Fibroblast of skin of back (primary cell): ENCODE data around the gene ANKFN1.

Experiments
- DNase-seq: peaks from one replicate; pipeline ENCODE4 v3.0.0-alpha.2; 2013

ANKFN1 gene

DNA sequence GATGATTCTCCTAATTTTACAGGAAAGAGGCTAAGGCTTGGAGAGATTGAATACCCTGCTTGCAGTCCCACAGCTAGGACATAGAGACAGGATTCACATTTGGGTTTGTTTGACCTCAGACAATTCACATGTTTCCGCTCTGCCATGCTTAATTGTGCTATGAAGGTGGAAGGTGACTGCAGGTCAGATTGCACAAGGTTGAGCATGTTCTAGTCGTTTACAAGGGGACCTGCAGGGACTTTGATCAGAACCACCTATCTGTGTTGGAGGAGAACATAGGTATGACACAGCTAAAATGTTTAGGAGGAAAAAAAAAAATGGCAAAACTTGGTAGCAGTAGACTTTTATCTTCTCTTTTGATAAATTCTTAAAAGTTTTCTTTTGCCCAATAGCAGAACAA lies 4.9 kb upstream of the ANKFN1 start:
- DNase-seq, result no peak

DNA sequence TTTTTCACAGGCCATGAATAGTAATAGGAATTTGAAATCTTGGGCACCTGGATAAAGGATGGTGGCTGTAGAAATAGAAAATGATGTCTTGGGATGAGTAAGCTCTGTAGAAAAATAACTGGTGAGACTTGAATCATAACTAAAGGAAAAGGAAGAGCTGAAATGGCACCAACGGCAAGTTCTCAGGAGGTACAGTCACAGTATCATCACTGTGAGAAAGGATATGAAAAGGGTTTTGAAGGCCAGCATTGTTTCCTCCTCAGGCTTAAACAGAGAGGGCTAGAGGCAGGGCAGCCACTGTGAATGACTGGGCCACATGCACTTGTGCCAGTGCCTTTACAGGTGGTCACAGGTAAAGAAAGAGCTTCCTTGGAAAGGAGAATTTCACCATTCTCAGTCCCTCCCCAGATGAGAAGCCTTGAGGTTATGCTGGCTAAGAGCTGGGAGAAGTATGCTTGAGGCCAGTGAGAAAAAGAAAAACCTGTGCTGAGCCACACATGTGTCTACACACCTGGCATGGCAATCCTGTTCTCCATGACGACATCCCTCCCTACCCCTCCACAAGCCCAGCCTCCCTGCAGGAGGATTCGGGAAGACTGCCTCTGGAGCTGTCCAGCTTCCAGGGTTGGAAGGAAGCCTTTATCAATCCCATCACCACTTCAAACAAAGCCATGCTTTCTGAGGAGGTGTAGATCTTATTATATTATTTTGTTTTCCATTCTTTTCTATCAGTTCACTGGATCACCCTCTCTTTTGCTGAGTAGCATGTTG lies 3.8 kb upstream of the ANKFN1 start:
- no peak for DNase-seq

DNA sequence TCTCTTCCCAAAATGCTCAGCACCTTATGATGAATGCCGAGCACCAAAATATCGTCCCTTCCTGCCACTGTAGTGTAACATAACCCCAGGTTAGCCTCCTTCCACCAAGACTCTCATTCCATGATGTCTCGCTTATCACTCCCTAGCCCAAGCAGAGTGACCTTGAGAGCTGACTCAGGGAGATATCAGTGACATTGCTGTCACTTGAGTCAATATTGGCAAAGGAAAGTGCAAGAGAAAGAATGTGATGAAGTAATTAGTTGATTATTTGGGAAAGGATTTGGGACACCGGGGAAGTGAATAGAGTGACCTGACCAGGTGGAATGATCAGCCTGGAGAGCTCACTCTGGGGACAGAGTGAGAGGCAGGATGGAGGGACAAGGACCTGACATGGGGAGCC lies 2.6 kb upstream of the ANKFN1 start:
- DNase-seq, result peak; percentile 28

DNA sequence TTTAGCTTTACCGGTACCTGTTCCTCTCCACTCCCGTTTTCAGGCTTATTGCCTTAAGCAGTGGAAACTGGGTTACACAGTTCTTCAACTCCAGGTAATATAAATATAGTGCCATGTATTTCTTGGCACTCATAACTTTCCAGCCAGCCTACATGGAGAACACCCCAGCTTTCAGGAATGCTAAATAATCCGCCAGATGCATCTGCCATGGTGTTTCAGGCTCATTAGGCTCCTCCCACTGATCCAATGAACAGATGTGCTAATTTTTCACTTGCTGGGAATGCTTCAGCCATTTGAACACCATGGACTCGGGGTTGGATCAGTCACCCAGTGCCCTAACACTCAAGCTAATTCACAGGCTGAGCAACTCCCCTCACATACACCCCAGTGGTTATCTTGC lies 4.6 kb downstream of the ANKFN1 start:
- DNase-seq, result no peak

DNA sequence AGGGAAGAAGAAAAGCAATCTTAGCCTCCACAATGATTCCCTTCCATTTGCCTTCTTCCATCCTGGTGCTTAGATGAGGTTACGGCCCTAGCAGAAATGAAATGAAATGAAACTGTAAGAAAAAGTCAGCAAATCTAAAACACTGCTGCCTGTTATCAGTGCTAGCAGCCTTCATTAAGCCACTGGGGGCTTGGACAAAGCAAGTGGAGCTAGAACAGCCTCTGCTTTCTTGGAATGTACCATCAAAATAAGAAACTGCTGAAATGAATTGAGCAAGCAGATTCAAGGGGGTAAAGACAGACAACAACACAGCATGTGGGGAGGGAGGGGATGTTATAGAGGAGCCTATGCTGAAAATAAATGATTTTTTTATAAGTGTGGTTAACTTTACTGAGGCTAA lies 5.1 kb downstream of the ANKFN1 start:
- DNase-seq, result no peak

DNA sequence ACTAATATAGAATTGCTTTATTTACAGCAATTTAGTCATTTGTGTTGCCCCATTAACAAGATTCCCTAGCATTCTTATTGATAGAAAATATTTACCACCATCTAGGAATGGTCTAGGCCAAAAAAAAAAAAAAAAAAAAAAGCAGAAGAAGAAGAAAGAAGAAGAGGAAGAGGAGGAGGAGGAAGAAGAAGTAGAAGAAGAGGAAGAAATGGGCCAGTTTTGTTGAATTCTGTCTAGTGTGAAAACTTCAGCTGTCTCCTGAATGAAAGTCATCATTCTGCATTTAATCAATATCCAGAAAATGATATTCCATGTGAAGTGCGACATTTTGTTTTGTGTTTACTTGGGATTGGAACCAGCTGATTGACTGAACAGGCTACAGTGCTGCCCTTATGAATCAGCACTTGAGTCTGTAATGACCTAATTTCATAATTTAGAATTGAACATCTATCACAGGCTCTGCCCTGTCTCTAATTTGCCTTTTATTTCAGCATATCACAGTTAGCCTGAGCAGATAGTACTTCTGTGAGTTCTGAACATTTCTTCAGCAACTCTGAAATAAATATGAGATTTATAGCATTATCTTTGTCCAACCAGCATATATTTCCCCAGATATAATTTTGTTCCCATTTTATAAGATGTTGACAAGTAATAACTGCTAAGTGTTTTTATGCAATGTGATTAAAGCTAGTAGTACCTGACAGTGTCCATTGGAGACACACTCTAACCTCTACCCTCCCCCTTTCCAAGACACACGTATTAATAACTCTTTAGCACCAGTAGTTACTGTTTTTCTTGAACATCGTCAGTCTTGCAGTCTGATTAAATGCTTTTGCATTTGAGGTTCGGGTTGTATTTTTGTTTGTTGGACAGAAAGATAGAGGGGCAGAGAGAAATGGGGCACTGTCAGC lies 5.9 kb downstream of the ANKFN1 start:
- DNase-seq, result no peak

DNA sequence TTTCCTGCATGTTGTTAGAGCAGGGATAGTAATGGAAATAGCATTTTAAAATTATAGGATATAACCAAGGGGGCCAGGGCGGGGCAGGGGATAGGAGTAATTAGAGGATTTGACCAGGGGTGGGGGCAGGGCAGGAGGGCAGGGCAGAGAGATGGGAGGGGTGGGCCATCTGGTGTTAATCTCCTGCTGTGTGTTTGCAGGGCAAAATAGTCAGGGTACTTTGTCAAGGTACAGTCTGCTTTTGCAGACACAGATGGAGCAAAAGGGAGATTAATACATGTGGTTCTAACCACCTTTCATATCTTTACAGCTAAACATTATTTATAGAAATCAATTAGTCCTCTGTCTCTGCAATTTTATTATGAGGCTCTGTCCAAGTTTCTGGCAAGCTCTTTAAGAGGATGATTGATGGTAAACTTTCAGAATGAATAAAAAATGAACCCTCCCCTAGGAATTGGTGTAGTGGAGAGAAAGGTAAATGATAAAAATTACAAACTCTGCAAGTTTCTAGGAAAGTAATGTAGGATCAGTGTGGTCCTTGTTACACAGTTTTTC lies 6.6 kb downstream of the ANKFN1 start:
- DNase-seq, result no peak

DNA sequence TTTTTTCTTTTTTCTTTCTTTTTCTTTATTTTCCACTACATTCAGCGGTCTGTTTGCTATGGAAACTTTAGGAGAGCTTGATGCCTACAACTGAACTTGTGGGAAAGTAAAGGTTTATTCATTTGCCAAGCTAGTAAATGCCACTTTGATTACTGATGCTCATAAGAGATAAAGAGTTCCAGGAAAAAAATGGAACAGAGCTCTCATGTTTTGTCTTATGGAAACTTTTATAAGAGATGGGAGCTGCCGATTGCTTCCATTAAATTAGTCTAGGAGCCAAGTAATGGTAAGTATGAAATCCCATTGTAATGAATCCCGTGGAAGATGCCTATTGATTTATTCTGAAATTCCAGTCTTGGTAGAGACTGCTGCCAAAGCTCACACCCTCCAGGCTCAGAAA lies 7.1 kb downstream of the ANKFN1 start:
- no peak for DNase-seq

DNA sequence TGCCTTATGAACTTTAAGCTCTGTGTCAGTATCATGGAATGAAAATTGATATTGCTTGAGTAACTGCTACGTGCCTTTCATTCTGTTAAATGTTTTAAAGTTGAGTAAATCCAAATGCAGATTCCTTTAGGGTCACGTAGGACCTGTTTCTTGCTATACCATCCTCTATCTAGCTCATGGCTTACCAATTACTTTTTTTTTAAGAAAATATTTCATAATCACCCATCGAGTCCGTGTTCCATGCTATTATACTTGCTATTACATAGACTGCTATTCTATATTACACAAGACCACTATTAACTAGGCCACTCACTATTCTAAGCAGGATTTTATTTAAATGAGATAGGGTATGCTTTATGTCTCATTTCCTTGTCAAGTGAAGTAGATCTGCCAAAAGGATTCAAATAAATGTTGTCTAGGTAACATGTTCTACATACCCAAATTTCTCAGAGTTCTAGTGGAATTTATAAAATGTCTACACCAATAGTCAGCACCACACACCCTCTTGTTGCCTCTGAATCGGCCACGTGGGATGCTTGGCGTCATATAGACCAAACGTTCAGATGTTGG lies 11.9 kb downstream of the ANKFN1 start:
- peak; percentile 44 for DNase-seq

DNA sequence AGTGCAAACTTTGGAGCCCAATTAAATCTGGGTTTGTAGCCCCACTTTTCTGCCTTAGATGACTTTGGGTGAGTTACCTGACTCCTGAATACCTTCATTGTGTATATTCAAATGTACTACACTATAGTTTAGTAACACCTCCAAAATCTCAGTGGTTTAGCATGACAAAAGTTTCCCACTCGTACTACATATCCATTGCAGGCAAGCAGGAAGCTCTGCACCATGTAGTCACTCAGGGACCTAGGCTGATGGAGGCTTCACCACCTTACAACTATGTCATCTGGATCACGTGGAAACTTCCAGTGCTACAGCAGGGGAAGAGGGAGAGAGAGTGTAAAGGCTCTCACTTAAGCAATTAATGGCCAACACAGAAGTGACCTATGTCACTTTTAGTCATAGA lies 14.2 kb downstream of the ANKFN1 start:
- DNase-seq, result no peak

DNA sequence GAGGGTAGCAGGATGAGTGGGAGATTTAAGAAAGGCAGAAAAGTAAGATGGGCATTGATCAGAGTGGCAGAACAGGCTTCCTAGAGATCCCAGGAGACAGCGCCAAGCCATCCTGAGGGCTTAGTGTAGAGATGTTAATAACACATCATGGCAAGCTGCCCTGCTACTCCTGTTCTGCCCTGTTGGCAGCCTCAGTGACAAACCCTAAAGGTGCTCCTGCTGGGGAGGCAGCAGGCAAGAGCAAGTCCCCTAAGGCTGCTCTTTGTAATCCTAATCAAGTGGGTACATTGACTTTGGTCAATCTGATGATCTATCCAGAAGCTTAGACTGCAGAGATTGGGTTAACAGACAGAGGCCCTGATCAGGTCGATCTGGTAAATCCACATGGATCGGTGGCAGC lies 16.3 kb downstream of the ANKFN1 start:
- DNase-seq, result no peak

DNA sequence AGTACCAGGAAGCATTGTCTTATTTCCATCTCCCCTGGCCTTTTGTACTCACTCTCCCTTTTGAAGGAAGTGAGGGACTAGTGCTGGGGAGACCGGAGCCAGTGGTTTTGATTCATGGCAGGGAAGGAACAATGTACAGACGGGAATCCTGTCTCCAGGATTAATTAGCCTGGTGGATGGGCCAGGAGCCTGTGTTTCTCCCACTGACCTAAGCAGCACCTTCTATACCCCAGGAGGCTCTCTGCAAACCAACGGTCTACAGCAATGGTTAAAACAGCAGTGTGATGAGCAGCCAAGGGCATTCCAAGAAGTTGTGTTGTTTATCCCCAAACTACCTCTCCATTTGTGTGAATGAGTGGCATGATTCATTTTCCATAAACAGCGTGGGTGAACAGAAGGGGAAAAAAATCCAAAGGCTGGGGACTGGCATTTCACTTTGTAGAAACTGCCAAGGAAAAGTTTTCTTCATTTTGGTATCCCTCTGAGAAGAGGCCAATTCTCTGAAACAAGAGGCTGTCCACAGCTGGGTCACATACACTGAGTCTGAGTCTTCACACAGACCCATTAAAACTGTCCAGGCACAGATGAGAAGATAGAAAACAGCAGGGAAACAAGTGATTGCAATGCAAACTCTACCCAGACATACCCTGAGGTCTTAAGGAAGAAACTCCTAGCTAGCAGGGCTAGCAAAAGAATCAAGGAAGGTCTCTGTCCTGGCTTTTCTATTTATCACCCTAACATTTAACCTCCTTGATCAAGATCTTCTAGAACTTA lies 18.1 kb downstream of the ANKFN1 start:
- no peak for DNase-seq

DNA sequence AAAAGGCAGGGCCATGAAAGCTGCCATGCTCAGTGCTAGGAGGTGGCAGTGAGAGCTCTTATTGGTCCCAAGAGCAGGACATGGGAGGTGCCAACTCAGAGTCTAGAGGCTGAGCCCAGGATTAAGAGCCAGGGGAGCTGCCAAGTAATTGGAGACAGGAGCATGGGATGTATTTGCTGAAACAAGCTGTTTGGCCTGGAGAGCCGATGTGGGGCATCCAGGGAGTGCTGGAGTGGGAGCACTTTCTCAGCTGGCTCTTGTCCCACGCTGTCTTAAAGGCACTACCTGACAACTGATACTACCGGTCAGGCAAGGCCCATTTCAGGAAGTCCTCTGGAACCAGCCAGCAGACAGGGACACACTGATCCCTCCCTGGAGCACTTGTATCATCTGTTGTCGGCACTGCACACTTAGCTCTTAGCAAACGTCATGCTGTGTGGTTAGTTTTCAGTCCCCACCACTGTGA lies 19.3 kb downstream of the ANKFN1 start:
- peak; percentile 15 for DNase-seq

DNA sequence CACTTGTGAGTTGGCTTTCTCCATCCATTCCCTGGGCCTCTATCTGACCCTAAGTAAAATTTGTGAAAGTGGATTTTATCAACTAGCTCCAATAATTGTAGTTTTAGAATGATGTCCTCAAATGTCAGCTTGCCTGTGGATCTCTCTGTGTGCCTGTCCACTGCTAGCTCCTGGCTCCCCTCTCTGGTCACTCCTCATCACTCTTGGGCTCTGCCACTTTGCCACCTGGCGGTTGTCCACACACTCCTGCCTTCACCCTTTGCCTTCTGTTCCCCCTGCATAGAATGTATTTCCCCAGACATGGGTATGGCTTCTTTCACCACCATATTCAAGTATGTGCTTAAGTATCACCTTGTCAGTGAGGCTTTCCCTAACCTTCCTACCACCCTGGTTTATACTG lies 19.8 kb downstream of the ANKFN1 start:
- no peak for DNase-seq

DNA sequence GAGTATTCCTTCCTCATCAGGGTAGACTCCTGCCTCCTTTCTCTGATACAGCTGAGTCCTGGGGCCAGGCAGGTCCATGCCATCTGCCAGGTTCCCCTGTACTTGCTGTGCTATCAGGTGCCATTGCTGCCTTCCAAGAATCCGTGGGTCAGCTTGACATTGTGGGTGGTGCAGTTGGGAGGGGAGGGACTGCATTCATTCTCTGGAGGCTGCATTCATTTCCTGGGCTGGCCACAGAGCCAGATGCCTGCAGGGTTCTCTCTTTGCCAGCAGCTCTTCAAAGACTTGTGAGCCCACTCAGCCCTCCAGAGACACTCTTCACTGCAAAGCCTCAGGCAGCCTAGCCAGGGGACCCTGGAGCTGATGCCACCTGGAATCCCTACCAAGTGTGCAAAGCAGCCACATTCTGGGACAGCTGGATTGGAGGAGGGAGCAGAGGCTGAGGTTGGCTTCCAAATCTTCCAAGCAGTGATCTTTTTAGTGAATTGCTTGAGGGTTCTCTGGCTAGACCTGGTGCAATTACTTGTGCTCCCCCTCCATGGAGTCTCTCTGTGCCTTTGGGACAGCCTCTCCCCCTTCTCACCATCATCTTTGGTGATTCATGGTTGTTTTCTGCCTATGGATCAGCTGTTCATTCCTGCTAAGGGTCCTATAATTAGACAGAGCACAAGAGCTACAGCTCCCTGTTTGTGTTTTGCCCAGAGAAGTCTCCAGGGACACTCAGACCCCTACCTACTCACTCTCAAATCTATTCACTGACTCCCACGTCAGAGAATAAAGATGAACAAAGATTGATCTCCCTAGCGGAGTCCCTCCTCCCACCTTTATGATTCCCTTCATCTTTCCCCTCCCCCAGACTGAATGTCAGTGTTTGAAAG lies 20.9 kb downstream of the ANKFN1 start:
- peak; percentile 30 for DNase-seq

DNA sequence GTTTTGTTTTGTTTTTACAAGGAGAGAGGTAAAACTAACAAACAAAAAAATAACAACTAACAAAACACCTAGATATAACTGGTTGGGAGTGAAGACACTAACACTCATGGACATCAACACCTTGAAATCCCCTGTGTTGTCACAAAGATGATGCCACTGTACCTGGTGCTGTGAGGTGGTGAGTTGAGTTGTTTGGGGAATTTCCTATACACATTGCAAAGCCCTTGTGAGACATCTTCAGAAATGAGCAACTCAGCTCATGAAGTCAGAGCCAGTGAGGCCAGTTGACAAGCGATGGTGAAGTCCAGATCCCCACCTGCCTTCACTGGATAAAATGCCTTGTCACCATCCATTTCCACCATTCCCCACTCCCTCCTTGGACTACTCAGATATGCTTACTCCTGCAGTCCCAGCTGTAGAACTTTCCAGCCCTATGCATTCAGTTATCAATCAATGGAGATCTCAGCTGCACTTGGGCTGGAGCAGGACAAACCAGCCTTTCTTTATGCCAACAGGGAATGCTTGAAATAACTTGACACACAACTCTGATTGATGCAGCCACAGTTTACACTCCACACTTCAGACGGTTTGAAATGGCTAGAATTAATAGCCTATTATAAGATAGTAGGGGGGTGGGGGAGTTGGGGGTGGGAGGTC lies 22.2 kb downstream of the ANKFN1 start:
- no peak for DNase-seq

DNA sequence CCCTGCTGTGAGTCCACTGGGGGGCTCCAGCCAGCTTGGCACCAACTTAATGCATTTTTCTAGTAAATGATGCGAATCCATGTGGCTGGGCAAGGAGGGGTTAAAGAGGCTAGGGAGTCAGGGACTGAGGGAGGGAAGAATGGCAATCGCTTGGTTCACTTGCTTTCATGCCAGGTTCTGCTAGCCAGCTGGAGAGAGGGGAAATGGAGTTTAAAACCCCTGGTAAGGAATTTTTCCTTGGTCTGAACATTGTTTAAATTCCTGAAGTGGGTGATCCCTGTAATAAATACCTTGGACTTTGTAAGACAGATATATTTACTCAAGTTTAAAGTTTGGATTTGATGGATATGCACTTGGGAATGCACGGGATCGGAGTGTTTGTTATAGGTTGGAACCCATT lies 22.8 kb downstream of the ANKFN1 start:
- peak; percentile 80 for DNase-seq

DNA sequence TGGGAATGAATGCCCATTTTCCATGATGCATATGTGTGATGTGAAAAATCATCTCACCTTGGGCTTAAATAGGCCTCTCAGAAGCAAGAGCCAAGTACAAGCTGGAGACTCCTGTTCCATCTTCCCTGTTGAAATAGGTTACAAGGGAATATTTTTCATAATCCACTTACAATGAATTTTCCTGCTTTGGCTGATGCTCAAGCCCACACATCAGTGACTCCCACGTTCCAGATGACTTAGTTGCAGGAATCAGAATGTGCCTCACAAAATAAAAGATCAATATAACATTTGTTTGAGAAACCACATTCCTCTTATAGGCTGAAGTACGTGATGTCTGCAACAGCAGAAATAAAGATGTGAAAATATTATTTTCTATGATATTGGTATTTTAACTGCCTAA lies 24.1 kb downstream of the ANKFN1 start:
- DNase-seq, result no peak

DNA sequence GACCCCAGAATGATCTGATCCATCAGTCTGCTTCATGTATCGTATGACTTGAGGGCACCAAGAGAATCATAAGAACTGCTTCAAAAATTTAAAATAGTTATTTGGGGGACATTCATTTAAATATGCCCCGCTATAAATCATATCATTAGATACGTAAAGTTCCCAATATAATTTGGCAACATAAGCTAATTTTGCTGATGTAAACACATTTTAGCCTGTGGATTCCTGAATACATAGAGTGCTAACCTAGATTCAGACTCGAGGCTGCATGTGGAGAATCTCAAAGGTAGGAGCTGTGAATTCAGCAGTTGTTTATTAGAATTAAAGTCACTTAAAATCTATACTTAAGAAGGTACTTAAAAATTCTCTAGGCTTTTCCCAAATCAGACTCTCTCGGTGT lies 24.9 kb downstream of the ANKFN1 start:
- DNase-seq, result no peak

DNA sequence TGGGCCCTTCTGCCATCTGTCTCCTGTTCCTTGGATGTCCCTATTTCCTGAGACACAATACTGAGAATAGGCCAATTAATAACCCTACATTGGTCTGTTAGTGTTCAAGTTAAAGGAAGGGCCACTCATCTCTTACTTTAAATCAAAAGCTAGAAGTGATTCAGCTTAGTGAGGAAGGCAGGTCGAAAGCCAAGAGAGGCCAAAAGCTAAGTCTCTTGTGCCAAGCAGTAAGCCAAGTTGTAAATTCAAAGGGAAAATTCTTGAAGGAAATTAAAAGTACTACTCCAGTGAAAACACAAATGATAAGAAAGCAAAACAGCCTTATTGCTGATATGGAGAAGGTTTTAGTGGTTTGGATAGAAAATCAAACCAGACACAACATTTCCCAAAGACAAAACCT lies 28.8 kb downstream of the ANKFN1 start:
- no peak for DNase-seq

DNA sequence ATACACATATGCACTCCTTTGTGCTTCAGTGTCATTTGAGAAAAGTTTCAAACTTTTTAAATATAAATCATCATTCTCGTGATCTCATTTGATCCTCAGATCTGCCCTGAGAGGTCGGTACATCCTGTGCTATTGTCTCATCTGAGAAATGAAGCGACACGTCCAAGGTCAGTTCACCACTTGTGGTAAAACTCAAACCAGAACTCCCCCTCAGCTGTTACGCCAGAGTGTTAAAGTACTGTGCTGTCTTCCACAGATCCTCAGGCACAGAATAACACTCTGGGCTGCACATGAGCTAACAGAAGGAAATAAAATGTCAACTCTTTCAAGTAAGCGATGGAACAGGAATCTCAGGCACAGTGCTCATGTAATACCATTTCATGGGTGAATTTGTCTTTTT lies 31.4 kb downstream of the ANKFN1 start:
- DNase-seq, result no peak
